GM21423 (cell line): ENCODE data around the gene BOK.

ENCODE experiments used
- ATAC-seq: cut with Tn5 transposase; IDR thresholded peaks from one replicate; pipeline ENCODE4 v1.9.1; 2021; ENCODE audit warnings: mild to moderate bottlenecking, moderate library complexity; ENCODE audit not compliant: unreplicated experiment

Gene BOK

GRCh38 chr2:241617431-241618154 lies 59.0 kb downstream of the BOK start:
- ATAC-seq, result no peak

- ATAC-seq, result no peak
Measured at GRCh38 chr2:241618296-241618805, 59.8 kb downstream of the BOK start.

- no peak for ATAC-seq
Measured at GRCh38 chr2:241618829-241619228, 60.3 kb downstream of the BOK start.

GRCh38 chr2:241619597-241620418 lies 61.3 kb downstream of the BOK start:
- no peak for ATAC-seq

GRCh38 chr2:241620419-241620769 lies 61.8 kb downstream of the BOK start:
- ATAC-seq, result no peak
